Muscle layer of colon (tissue), 2 donors: ENCODE measurements around the gene CNTRL.

ENCODE experiments used
- H3K27ac ChIP-seq: one replicate; pipeline ENCODE4 v1.7.0; 2013; ENCODE audit warnings: low read depth, mild to moderate bottlenecking, low read length, moderate library complexity
- H3K27me3 ChIP-seq, 2 donors: one replicate each; pipeline ENCODE4 v1.7.0; 2013; ENCODE audit warnings: low read length in 2 of 2, mild to moderate bottlenecking in 2 of 2; ENCODE audit not compliant: insufficient read depth in 2 of 2, control insufficient read depth in 1 of 2
- H3K36me3 ChIP-seq: one replicate; pipeline ENCODE4 v1.7.0; 2013; ENCODE audit warnings: mild to moderate bottlenecking, low read length; ENCODE audit not compliant: insufficient read depth
- H3K4me1 ChIP-seq: one replicate; pipeline ENCODE4 v1.7.0; 2013; ENCODE audit warnings: mild to moderate bottlenecking, low read length; ENCODE audit not compliant: insufficient read depth
- H3K4me3 ChIP-seq, 2 donors: one replicate each; pipeline ENCODE4 v1.7.0; 2013; ENCODE audit warnings: low read length in 2 of 2, low read depth in 1 of 2, mild to moderate bottlenecking in 1 of 2, moderate library complexity in 1 of 2
- H3K9ac ChIP-seq: one replicate; pipeline ENCODE4 v1.7.0; 2013; ENCODE audit warnings: low read length
- H3K9me3 ChIP-seq: one replicate; pipeline ENCODE4 v1.7.0; 2013; ENCODE audit warnings: mild to moderate bottlenecking, low read length
- donor health status: abdominal sarcoma.
- donor health status: Adenocarcinoma of cecum.

Gene CNTRL

GRCh38 chr9:121222524-121223171 is 147.9 kb downstream of the CNTRL start:
- H3K4me3 ChIP-seq, result no peak overlapping the region
- no peaks in the 10 kb centered on the region for H3K27me3 ChIP-seq
- H3K4me1 ChIP-seq, result peaks cover 6% of the 10 kb centered on the region
- H3K36me3 ChIP-seq, result no peaks in the 10 kb centered on the region
- H3K27ac ChIP-seq, result no peak overlapping the region
- H3K9ac ChIP-seq, result no peak overlapping the region
- no peaks in the 10 kb centered on the region for H3K9me3 ChIP-seq

- no peaks in the 10 kb centered on the region for H3K36me3 ChIP-seq
- no peaks in the 10 kb centered on the region for H3K9me3 ChIP-seq
- no peak overlapping the region for H3K4me3 ChIP-seq
- H3K4me1 ChIP-seq, result peaks cover 6% of the 10 kb centered on the region
- H3K9ac ChIP-seq, result no peak overlapping the region
- H3K27me3 ChIP-seq, result no peaks in the 10 kb centered on the region
- H3K27ac ChIP-seq, result no peak overlapping the region
These were observed 150.5 kb downstream of the CNTRL start for GRCh38 chr9:121225240-121225639.

- Histone ChIP-seq H3K36me3 (no peaks in the 10 kb centered on the region), H3K9ac (no peak overlapping the region), H3K9me3 (no peaks in the 10 kb centered on the region), H3K27me3 (no peaks in the 10 kb centered on the region), H3K4me3 (no peak overlapping the region), H3K27ac (no peak overlapping the region), H3K4me1 (peaks cover 6% of the 10 kb centered on the region)
These were observed 151.4 kb downstream of the CNTRL start for GRCh38 chr9:121226175-121226574.
